Measurements from ENCODE around the gene ETFA.

DNA sequence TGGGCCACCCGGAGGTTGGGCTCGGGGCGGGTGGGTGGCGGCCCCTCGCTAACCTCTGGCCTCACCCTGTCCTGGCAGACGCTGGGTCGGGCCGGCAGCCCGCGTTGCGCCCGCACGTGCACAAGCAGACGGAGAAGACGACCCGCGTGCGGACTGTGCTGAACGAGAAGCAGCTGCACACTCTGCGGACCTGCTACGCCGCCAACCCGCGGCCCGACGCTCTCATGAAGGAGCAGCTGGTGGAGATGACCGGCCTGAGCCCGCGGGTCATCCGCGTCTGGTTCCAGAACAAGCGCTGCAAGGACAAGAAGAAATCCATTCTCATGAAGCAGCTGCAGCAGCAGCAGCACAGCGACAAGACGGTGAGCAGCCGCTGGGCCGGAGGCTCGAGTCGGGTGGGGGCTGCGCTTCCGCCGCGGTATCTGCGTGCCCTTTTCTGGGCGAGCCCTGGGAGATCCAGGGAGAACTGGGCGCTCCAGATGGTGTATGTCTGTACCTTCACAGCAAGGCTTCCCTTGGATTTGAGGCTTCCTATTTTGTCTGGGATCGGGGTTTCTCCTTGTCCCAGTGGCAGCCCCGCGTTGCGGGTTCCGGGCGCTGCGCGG is 29.0 kb upstream of the ETFA start:
- TF ChIP-seq EZH2 (IDR thresholded peaks at IDR 0.05; ENCODE audit: borderline replicate concordance), result peak; percentile 87
- TF ChIP-seq, protein P1, sequence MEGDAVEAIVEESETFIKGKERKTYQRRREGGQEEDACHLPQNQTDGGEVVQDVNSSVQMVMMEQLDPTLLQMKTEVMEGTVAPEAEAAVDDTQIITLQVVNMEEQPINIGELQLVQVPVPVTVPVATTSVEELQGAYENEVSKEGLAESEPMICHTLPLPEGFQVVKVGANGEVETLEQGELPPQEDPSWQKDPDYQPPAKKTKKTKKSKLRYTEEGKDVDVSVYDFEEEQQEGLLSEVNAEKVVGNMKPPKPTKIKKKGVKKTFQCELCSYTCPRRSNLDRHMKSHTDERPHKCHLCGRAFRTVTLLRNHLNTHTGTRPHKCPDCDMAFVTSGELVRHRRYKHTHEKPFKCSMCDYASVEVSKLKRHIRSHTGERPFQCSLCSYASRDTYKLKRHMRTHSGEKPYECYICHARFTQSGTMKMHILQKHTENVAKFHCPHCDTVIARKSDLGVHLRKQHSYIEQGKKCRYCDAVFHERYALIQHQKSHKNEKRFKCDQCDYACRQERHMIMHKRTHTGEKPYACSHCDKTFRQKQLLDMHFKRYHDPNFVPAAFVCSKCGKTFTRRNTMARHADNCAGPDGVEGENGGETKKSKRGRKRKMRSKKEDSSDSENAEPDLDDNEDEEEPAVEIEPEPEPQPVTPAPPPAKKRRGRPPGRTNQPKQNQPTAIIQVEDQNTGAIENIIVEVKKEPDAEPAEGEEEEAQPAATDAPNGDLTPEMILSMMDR (IDR thresholded peaks at IDR 0.05; ENCODE audit: poor library complexity), result no peak

Measured in hepatocyte (in vitro differentiated cells).